OCI-LY7 (cell line): ENCODE measurements around the gene HOXD8. TPM values are rescaled to one million over a fixed set of nuclear protein-coding genes. Genes with fewer than 3 reads are reported as not detected.

Experiments used
- BruUV-seq: library from RNA; stranded (reverse); fragments of 400-500 nt; replicated peaks from 2 replicates; lab custom pipeline; 2021; lab: Mats Ljungman, UMichigan
- CTCF ChIA-PET: fragments of 300-600 bp; sonication (Branson Sonifier 250); formaldehyde crosslinking; loops from one replicate; lab custom pipeline; 2022; ENCODE audit warnings: antibody characterized with exemption; ENCODE audit not compliant: unreplicated experiment; lab: Charles Lee
- POLR2A ChIA-PET: fragments of 300-600 bp; sonication (Branson Sonifier 250); formaldehyde crosslinking; loops from one replicate; lab custom pipeline; 2022; ENCODE audit warnings: antibody characterized with exemption; lab: Charles Lee
- DNase-seq: peaks from one replicate; pipeline ENCODE4 v3.0.0-alpha.2; 2015; ENCODE audit warnings: low spot score
- H2AFZ ChIP-seq: fragments of 200-600 bp; sonication (generic), shearing (Covaris generic); 2 replicates; pipeline ENCODE4 v1.6.1; 2014; ENCODE audit warnings: mild to moderate bottlenecking, antibody characterized with exemption, low read length, moderate library complexity
- H3K27ac ChIP-seq: fragments of 200-600 bp; sonication (generic); 2 replicates; pipeline ENCODE4 v1.5.1; 2014; ENCODE audit warnings: mixed run types, low read depth, mild to moderate bottlenecking, moderate library complexity, low read length, inconsistent platforms; ENCODE audit not compliant: poor library complexity, severe bottlenecking
- H3K36me3 ChIP-seq: fragments of 200-600 bp; sonication (generic); 2 replicates; pipeline ENCODE4 v1.6.1; 2014; ENCODE audit warnings: mild to moderate bottlenecking, antibody characterized with exemption, low read length, moderate library complexity, mixed read lengths; ENCODE audit not compliant: insufficient read depth
- H3K4me1 ChIP-seq: fragments of 200-600 bp; sonication (generic); 2 replicates; pipeline ENCODE4 v1.5.1; 2014; ENCODE audit warnings: mild to moderate bottlenecking, low read length; ENCODE audit not compliant: insufficient read depth, poor library complexity, severe bottlenecking
- H3K4me2 ChIP-seq: fragments of 200-600 bp; sonication (generic); 2 replicates; pipeline ENCODE4 v1.6.1; 2014; ENCODE audit warnings: mild to moderate bottlenecking, low read length
- H3K4me3 ChIP-seq: fragments of 200-600 bp; sonication (generic); 2 replicates; pipeline ENCODE4 v1.5.1; 2014; ENCODE audit warnings: mild to moderate bottlenecking, low read depth, low read length; ENCODE audit not compliant: poor library complexity, severe bottlenecking
- H3K79me2 ChIP-seq: fragments of 200-600 bp; sonication (generic); 2 replicates; pipeline ENCODE4 v1.6.1; 2016; ENCODE audit warnings: low read depth, mild to moderate bottlenecking, low read length, moderate library complexity, mixed read lengths; ENCODE audit not compliant: insufficient read depth
- H3K9me2 ChIP-seq: fragments of 200-600 bp; sonication (generic); 2 replicates; pipeline ENCODE4 v1.6.1; 2016; ENCODE audit warnings: mild to moderate bottlenecking, low read length, mixed read lengths; ENCODE audit not compliant: insufficient read depth
- H3K9me3 ChIP-seq: fragments of 200-600 bp; sonication (generic); 2 replicates; pipeline ENCODE4 v1.6.1; 2014; ENCODE audit warnings: mild to moderate bottlenecking, mixed run types, low read length, mixed read lengths
- H4K20me1 ChIP-seq: fragments of 200-600 bp; sonication (generic); 2 replicates; pipeline ENCODE4 v1.6.1; 2014; ENCODE audit warnings: mild to moderate bottlenecking, antibody characterized with exemption, low read length, moderate library complexity, mixed read lengths; ENCODE audit not compliant: insufficient read depth
- EZH2phosphoT487 ChIP-seq: fragments of 200-600 bp; sonication (generic); IDR thresholded peaks from 2 replicates; pipeline ENCODE4 v1.6.1; 2018; ENCODE audit warnings: low read depth, borderline replicate concordance, mild to moderate bottlenecking, mixed run types, antibody characterized with exemption, low read length, moderate library complexity, mixed read lengths
- intact Hi-C: fragments of 100-400 bp; cut with micrococcal nuclease; formaldehyde crosslinking; loops from one replicate; pipeline ENCODE4 v1.10.0; 2022; ENCODE audit not compliant: unreplicated experiment
- total RNA-seq, 2 experiments: library from RNA; depleted of rRNA in 1 of 2; stranded (reverse); fragments of >200 nt in 1 of 2; shearing (Covaris generic) in 1 of 2; gene quantifications; 2 replicates each; pipeline ENCODE4 v1.2.3, GENCODE V29; 2014 to 2022
- TF ChIP-seq, protein P1 (sequence below): fragments of 200-600 bp; sonication (generic); conservative IDR thresholded peaks from 2 replicates; pipeline ENCODE4 v1.5.1; 2014; ENCODE audit warnings: mild to moderate bottlenecking, antibody characterized with exemption, low read length, moderate library complexity, mixed read lengths

Gene HOXD8
- total RNA-seq, 2 experiments from 2014 or later = not detected

DNA sequence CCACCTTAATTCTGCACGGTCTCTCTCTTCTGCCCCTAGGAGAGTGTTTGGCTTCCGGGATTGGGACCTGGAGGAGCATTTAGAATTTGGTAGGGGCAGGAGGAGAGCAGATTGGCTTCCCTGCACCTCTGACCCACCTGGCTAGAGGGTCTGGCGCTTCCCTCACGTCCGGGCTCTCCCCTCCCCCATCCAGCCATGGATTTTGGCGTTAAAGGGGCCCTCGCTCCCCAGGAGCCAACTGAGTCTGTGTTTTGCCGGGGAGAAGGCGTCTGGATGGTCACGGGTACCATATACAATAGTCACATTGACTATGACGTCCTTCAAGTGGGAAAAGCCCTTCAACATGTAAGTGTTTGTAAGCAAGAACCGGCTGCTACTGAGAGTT lies 34.2 kb downstream of the HOXD8 start:
- Histone ChIP-seq H3K9me3 (no peaks in the 10 kb centered on the region), H3K36me3 (no peaks in the 10 kb centered on the region), H3K9me2 (no peaks in the 10 kb centered on the region), H4K20me1 (no peaks in the 10 kb centered on the region), H3K79me2 (no peaks in the 10 kb centered on the region), H3K4me3 (no peak overlapping the region), H3K4me1 (no peaks in the 10 kb centered on the region), H3K27ac (no peak overlapping the region), H2AFZ (no peak overlapping the region), H3K4me2 (no peak overlapping the region)
- DNase-seq = no peak
- no TSS peak for BruUV-seq
- POLR2A ChIA-PET = no interaction called here
- intact Hi-C loops = no loop called here
- CTCF ChIA-PET = no interaction called here
- no peak for TF ChIP-seq EZH2phosphoT487
- TF ChIP-seq, protein P1, sequence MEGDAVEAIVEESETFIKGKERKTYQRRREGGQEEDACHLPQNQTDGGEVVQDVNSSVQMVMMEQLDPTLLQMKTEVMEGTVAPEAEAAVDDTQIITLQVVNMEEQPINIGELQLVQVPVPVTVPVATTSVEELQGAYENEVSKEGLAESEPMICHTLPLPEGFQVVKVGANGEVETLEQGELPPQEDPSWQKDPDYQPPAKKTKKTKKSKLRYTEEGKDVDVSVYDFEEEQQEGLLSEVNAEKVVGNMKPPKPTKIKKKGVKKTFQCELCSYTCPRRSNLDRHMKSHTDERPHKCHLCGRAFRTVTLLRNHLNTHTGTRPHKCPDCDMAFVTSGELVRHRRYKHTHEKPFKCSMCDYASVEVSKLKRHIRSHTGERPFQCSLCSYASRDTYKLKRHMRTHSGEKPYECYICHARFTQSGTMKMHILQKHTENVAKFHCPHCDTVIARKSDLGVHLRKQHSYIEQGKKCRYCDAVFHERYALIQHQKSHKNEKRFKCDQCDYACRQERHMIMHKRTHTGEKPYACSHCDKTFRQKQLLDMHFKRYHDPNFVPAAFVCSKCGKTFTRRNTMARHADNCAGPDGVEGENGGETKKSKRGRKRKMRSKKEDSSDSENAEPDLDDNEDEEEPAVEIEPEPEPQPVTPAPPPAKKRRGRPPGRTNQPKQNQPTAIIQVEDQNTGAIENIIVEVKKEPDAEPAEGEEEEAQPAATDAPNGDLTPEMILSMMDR = no peak

DNA sequence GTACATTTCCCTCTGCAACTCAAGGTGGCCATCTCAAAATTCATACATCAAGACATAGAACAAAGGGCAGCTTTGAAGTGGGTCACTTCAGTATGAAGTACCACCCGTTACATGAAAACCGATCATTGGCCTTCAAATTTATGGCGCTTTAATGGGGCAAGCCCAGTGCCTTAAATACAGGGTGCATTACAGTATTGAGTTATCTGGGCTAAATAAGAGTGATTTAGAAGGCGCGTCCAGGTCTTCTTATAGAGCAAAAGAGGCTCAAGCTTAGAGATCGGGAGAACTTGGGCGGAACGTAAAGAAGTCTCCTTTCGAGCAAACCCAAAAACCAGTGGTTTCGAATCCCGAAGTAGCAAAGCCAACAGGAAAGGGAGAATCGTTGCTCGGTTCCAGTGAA lies 34.7 kb downstream of the HOXD8 start:
- Histone ChIP-seq H3K4me3 (no peak overlapping the region), H3K4me1 (no peaks in the 10 kb centered on the region)
- no TSS peak for BruUV-seq

DNA sequence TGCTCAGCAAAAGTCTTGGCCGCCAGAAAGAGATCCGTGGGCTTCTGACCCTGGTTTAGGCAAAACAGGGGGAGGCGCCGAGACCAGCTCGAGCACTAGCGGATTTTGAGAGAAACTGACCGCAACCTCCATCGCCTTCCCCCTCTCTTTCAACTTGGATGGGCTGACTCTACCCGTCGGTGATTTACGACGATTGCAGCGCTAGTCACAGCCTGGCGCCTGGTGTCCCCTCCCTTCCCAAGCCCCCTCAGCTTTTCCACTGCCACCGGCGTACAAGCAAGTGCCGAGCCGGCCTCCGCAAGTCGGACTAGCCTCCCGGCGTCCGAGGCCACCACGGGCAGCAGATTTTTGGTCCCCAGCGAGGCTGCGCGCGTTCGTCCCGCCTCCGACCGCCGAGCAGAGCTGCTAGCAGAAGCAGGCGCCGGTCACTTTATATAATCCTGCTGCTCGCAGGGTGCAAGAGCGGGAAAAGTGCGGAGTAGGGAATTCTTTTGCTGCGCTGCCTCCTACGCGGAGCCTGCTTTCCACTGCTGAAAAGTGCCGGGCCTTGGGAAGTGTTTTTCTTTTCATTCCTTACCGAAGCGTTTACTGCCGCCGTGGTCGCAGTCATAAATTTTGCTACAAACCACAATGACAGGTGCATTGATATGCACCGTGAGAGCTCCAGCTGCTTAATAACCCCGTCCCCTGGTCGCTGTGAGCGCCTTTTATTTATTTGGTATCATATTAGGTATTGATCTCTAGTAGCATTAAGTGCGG lies 35.3 kb downstream of the HOXD8 start:
- Histone ChIP-seq H2AFZ (no peak overlapping the region), H3K36me3 (no peaks in the 10 kb centered on the region), H3K9me3 (no peaks in the 10 kb centered on the region), H3K4me1 (no peaks in the 10 kb centered on the region), H4K20me1 (no peaks in the 10 kb centered on the region), H3K4me3 (no peak overlapping the region), H3K4me2 (no peak overlapping the region), H3K27ac (no peak overlapping the region), H3K79me2 (no peaks in the 10 kb centered on the region), H3K9me2 (no peaks in the 10 kb centered on the region)
- no peak for TF ChIP-seq EZH2phosphoT487
- TF ChIP-seq, protein P1 = no peak
- no TSS peak for BruUV-seq
- POLR2A ChIA-PET = no interaction called here
- no peak for DNase-seq
- intact Hi-C loops = no loop called here
- CTCF ChIA-PET = no interaction called here

More for the DNA sequence above, 34.7 kb downstream of the HOXD8 start:
- Histone ChIP-seq H2AFZ (no peak overlapping the region), H3K36me3 (no peaks in the 10 kb centered on the region), H3K79me2 (no peaks in the 10 kb centered on the region), H4K20me1 (no peaks in the 10 kb centered on the region), H3K4me2 (no peak overlapping the region), H3K9me2 (no peaks in the 10 kb centered on the region), H3K27ac (no peak overlapping the region), H3K9me3 (no peaks in the 10 kb centered on the region)
- DNase-seq = no peak
- CTCF ChIA-PET = no interaction called here
- POLR2A ChIA-PET = no interaction called here
- intact Hi-C loops = no loop called here
- TF ChIP-seq, protein P1 = no peak
- no peak for TF ChIP-seq EZH2phosphoT487
